Measurements from ENCODE around the gene DPH2.

Gene DPH2

GRCh38 chr1:44000122-44000665 is 30.4 kb downstream of the DPH2 start:
- DNase-seq (ENCODE audit: low read depth in 3 of 3): no peak

GRCh38 chr1:44002165-44002564 is 32.4 kb downstream of the DPH2 start:
- DNase-seq (ENCODE audit: low read depth in 3 of 3): no peak

- DNase-seq (ENCODE audit: low read depth in 3 of 3): no peak
Observed at GRCh38 chr1:44002606-44003157, 32.9 kb downstream of the DPH2 start.

- no peak for DNase-seq (ENCODE audit: low read depth in 3 of 3)
Observed at GRCh38 chr1:44008259-44008658, 38.4 kb downstream of the DPH2 start.

- no peak for DNase-seq (ENCODE audit: low read depth in 3 of 3)
Observed at GRCh38 chr1:44010935-44011471, 41.2 kb downstream of the DPH2 start.

- no peak for DNase-seq (ENCODE audit: low read depth in 3 of 3)
Observed at GRCh38 chr1:44012404-44012803, 42.6 kb downstream of the DPH2 start.

GRCh38 chr1:44012941-44013609 is 43.3 kb downstream of the DPH2 start:
- no peak for DNase-seq (ENCODE audit: low read depth in 3 of 3)

- no peak for DNase-seq (ENCODE audit: low read depth in 3 of 3)
Observed at GRCh38 chr1:44013949-44014348, 44.1 kb downstream of the DPH2 start.

- no peak for DNase-seq (ENCODE audit: low read depth in 3 of 3)
Observed at GRCh38 chr1:44014365-44015104, 44.7 kb downstream of the DPH2 start.

- no peak for DNase-seq (ENCODE audit: low read depth in 3 of 3)
Observed at GRCh38 chr1:44015206-44015605, 45.4 kb downstream of the DPH2 start.

GRCh38 chr1:44016041-44016889 is 46.5 kb downstream of the DPH2 start:
- no peak for DNase-seq (ENCODE audit: low read depth in 3 of 3)

GRCh38 chr1:44016890-44017400 is 47.1 kb downstream of the DPH2 start:
- DNase-seq (ENCODE audit: low read depth in 3 of 3): no peak

- DNase-seq (ENCODE audit: low read depth in 3 of 3): no peak
Observed at GRCh38 chr1:44019466-44019948, 49.7 kb downstream of the DPH2 start.

- no peak for DNase-seq (ENCODE audit: low read depth in 3 of 3)
Observed at GRCh38 chr1:44020464-44020863, 50.7 kb downstream of the DPH2 start.

- DNase-seq (ENCODE audit: low read depth in 3 of 3): no peak
Observed at GRCh38 chr1:44021156-44021555, 51.3 kb downstream of the DPH2 start.

- no peak for DNase-seq (ENCODE audit: low read depth in 3 of 3)
Observed at GRCh38 chr1:44021581-44022321, 51.9 kb downstream of the DPH2 start.

Data from stimulated activated CD4-positive, alpha-beta T cell treated with anti-CD3 and anti-CD28 coated beads, TNF-alpha, amount 100 ng/mL, for 48 hours (primary cell).